GM19240 (cell line): ENCODE measurements around the gene RAB30.
A peak's percentile ranks its signal among the peaks of the same experiment; 100 is the strongest.
"Not testable (repeated sequence)": the region's sequence is repeated elsewhere in the genome, so short reads cannot be mapped to it uniquely, and the experiment has no call there.

ENCODE experiments used
- DNase-seq: peaks from one replicate; pipeline ENCODE4 v3.0.0; 2011; ENCODE audit warnings: low spot score; ENCODE audit not compliant: insufficient read length

The RAB30 gene

DNA sequence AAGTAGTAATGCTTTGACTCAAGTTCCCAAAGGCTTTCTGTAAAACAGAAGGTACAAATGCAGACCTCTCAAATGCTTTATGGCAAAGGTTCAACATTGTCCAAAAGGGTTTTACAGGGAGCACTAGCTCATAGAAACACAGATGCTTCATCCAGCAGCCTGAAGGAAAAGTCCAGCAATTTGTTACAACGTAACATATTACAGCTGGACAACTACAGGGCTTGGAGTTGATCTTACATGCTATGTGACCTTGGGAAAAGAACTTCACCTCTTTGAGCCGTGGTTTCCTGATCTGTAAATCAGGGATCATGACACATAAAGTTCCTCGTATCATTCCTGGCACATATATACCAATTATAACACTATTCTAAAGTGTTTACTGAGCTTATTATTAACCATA lies 85.3 kb downstream of the RAB30 start:
- no peak for DNase-seq

- DNase-seq, result no peak
Measured at GRCh38 chr11:82981852-82982251, 89.8 kb downstream of the RAB30 start.

- no peak for DNase-seq
Measured at GRCh38 chr11:82980947-82981346, 90.8 kb downstream of the RAB30 start.

DNA sequence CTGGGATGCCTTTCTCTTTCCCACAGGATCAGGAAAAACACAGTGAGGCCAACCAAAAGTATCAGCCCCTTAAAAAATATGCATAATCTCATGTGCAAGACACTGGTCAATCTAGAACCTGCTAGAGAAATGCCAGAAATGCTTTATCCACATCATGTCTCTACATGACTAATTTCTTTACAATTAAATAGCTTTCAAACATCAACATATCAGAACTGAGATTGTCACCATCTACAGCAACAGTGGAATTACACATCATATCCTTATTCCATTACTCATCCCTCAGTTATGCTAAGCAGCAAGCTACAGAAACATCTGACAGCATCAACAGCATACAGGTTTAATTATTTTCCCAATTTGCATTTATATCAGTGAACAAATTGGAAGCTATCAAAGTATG lies 91.4 kb downstream of the RAB30 start:
- no peak for DNase-seq

GRCh38 chr11:82979824-82980223 lies 91.9 kb downstream of the RAB30 start:
- no peak for DNase-seq

GRCh38 chr11:82978422-82979099 lies 93.1 kb downstream of the RAB30 start:
- DNase-seq, result no peak

DNA sequence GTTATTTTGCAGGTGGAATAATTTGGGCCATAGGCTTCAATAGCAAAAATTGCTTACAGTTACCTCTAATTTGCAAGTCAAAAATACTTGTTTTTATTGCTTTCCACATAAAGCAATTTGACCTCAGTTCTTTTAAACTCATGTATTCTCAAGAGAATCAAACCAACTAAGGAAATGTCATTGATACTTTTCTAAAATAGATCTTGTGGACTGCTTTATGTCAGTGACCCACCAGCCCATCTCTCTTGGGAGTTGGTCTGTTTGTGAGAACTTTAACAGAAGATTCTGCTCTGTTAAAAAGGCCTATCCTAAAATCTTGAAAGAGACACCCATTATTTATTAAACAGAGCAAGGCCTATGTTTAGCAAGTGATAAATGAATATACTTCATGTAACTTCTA lies 94.9 kb downstream of the RAB30 start:
- DNase-seq, result no peak

DNA sequence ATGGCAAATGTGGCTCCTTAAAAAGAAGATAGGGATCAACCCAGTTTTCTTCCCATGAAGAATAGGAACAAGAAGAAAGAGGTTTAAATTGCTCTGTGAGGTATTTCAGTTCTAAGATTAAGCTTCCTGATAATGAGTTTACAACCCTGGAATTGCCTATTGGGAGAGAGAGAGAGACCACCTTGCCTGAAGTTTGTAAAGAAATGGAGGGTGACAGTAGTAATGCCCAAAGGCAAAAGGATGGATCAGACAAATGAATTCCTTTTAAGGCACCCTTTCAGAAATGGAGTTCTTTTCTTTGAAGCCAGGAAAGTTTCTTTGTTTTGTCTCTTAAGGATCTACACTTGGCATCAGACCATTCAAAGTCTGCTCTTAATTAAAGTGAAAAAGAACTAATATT lies 95.8 kb downstream of the RAB30 start:
- DNase-seq, result no peak

DNA sequence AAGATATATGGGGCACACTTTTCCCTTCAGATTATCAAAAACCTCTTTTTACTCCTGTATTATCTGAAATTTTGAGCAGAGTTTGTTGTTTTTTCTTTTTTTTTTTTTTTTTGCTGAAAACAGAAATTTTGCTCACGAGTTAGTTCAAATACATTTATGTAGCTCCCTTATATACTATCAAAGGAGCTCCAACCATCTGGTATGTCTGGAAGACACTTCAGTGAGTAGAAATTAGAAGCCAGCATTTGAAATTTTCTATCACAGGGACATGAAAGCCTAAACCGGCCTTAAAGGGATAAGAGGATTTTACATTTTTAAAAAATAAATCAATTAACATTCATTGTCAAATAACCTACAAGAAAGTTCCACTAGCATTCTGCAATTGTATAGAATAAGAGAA lies 96.8 kb downstream of the RAB30 start:
- no peak for DNase-seq

DNA sequence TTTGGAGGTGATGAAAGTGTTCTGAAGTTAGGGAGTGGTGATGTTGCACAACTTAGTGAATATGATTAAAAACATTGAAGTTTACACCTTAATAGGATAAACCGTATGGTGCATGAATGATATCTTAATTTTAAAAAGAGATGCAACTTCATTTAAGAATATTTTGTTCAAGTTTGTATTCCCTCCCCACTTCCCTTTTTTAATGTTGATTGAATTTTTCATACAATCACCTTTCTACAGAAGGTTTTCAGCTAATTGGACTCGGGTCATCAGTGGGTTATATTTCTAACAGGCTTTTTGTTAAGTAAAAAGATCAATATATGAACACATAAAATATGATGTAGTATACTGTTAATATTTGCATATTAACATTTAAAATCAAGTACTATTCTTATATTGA lies 97.6 kb downstream of the RAB30 start:
- no peak for DNase-seq

DNA sequence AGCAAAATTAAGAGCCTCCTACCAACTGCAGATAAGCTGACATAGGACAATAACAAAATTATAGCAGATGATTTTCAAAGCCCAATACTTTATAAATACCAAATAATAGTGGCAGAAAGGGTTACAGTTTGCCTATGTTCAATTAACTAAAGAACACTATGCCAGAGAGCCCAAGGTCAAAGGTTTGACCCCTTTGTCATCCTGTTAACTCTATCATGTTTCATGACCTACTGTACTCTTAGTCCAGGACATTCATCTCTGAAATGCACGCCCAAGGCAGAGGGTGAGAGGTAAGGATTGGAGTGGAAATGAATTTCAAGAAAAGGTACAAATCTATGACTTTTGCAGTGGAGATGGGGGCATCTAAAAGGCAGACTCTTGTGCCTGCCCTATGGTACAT lies 99.6 kb downstream of the RAB30 start:
- no peak for DNase-seq

DNA sequence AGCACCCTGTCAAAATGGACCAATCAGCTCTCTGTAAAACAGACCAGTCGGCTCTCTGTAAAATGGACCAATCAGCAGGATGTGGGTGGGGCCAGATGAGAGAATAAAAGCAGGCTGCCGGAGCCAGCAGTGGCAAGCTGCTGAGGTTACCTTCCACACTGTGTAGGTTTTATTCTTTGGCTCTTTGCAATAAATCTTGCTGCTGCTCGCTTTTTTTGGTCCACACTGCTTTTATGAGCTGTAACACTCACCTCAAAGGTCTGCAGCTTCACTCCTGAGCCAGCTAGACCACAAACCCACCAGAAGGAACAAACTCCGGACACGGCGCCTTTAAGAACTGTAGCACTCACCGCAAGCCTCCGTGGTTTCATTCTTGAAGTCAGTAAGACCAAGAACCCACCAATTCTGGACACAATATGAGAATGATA lies 100.2 kb downstream of the RAB30 start:
- not testable (repeated sequence) for DNase-seq

DNA sequence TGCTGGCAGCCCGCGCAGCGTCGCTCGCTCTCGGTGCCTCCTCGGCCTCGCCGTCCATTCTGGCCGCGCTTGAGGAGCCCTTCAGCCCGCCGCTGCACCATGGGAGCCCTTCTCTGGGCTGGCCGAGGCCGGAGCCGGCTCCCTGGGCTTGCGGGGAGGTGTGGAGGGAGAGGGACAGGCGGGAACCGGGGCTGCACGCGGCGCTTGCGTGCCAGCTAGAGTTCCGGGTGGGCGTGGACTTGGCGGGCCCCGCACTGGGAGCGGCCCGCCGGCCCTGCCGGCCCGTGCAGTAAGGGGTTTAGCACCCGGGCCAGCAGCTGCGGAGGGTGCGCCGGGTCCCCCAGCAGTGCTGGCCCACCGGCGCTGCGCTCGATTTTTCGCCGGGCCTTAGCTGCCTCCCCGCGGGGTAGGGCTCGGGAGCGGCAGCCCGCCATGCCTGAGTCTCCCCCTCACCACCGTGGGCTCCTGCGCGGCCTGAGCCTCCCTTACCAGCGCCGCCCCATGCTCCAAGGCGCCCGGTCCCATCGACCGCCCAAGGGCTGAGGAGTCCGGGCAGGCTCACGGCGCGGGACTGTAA lies 101.1 kb downstream of the RAB30 start:
- DNase-seq, result not testable (repeated sequence)

- peak; percentile 9 for DNase-seq
Measured at GRCh38 chr11:82969811-82970210, 101.9 kb downstream of the RAB30 start.

DNA sequence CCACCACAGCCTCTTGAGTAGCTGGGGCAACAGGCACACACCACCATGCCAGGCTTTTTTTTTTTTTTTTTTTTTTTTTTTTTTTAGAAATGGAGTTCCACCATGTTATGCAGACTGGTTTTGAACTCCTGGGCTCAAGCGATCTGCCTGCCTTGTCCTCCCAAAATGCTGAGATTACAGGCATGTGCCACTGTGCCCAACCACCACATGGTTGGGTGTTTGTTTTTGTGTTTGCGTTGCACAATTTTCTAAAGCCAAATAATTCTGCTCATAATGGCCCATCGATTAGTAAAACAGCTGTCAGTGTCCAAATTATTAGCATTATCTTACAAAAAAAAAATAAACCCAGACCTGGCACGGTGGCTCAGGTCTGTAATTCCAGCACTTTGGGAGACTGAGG lies 104.3 kb downstream of the RAB30 start:
- no peak for DNase-seq

DNA sequence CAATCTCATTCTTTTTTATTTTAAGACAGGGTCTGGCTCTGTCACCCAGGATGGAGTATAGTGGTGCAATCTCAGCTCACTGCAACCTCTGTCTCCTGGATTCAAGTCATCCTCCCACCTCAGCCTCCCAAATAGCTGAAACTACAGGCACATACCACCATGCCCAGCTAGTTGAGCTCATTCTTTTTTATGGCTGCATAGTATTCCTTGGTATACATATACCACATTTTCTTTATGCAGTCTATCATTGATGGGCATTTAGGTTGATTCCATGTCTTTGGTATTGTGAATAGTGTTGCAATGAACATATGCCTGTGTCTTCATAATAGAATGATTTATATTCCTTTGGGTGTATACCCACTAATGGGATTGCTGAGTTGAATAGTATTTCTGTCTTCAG lies 109.7 kb downstream of the RAB30 start:
- not testable (repeated sequence) for DNase-seq

DNA sequence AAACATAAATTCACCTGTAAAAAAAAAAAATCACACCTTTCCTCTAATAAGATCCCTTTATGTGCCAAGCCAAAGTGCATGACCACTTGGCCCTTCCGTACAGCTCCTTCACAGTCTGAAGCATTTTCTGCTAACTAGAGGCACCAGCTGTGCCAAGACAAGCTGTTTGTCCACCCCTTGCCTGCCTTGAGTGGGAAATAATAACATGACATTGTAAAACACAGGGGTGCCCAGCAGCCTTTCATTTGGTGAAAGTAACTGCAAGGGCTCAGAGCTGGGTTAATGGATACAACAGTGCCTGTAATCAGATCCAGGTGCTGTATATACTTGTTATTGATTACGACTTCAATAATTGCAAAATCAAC lies 110.9 kb downstream of the RAB30 start:
- no peak for DNase-seq

- DNase-seq, result peak; percentile 16
Measured at GRCh38 chr11:82959987-82960778, 111.5 kb downstream of the RAB30 start.

DNA sequence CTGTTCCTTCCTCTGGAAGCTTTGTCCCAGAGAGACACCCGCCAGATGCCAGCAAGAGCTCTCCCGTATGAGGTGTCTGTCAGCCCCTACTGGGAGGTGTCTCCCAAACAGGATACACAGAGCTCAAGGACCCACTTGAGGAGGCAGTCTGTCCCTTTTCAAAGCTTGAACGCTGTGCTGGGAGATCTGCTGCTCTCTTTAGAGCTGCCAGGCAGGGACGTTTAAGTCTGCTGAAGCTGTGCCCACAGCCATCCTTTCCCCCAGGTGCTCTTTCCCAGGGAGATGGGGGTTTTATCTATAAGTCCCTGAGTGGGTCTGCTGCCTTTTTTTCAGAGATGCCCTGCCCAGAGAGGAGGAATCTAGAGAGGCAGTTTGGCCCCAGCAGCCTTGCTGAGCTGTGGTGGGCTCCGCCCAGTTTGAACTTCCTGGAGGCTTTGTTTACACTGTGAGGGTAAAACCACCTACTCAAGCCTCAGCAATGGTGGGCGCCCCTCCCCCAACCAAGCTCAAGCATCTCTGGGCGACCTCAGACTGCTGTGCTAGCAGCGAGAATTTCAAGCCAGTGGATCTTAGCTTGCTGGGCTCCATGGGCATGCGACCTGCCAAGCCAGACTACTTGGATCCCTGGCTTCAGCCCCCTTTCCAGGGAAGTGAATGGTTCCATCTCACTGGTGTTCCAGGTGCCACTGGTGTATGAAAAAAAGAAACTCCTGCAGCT lies 115.8 kb downstream of the RAB30 start:
- not testable (repeated sequence) for DNase-seq

- not testable (repeated sequence) for DNase-seq
Measured at GRCh38 chr11:82950502-82950901, 121.2 kb downstream of the RAB30 start.

- DNase-seq, result no peak
Measured at GRCh38 chr11:82949352-82949751, 122.3 kb downstream of the RAB30 start.

DNA sequence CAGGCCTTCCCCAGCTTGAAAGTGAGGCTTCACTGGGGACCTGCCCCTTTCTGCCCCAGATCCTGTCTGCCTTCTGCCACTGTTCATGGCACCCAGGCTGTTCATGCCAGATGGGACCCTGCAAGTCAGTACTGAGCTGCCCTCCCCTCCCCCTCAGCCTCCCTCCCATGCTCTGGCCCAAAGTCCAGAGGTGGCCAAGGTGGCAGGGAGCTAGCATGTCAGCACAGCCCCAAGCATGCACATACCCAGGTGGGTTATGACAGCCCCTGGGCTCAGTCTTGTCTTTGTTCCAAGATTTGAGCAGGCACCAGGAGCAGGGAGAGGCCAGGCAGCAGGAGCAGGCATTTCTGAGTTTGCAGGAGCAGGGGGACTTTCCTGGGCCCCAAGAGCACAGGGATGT lies 126.0 kb downstream of the RAB30 start:
- no peak for DNase-seq
